Fibroblast of villous mesenchyme (primary cell): ENCODE results near the gene CCDC148. TPM values are rescaled to one million over a fixed set of nuclear protein-coding genes. Genes with fewer than 3 reads are reported as not detected.

ENCODE experiments used
- DNase-seq: peaks from one replicate; pipeline ENCODE4 v3.0.0-alpha.2; 2010; ENCODE audit warnings: low read depth
- H3K4me3 ChIP-seq: 2 replicates; pipeline ENCODE4 v1.5.1; 2011; ENCODE audit warnings: low read depth, mild to moderate bottlenecking, low read length
- CTCF ChIP-seq: IDR thresholded peaks from 2 replicates; pipeline ENCODE4 v1.5.1; 2012; ENCODE audit warnings: low read depth, mild to moderate bottlenecking, low read length; ENCODE audit not compliant: insufficient read depth
- total RNA-seq: library from RNA; depleted of rRNA; stranded (reverse); fragments of >200 nt; gene quantifications from 2 replicates; pipeline ENCODE4 v1.2.3, GENCODE V29; 2012

Gene CCDC148
- total RNA-seq, 1 donor, result 2.6 TPM

DNA sequence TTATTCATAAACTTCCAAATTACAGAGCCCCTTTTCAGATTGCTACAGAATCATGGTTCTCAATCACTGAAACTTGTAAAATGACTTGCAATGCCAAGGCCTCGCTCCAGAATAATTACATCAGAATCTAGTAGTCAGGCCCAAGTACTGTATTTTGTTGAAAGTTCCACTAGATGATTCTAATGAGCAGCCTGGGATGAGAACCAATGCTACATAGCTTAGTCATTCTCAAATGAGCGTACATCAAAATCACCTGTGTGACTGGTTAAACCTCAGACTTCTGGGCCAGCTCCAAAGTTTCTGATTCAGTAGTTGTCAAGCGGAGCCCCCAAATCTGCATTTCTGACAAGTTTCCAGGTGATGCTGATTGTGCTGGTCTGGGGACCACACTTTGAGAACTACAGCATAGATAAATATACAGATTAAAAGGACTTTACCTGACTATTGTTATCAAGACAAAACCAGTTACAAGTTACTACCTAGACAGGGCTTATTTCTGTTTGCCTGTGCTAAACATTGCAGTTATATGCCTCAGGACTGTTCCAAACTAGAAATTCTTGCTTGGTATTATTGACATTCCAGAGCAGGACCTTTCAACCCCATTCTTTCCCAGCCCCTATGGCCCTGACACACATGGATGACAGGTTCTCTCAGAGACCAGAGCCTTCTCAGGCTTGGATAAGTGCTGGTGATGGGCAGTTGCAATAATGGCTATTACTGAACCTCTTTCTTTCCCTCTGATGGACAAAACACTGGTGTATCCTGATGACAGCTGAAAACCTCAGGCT is 271.8 kb downstream of the CCDC148 start:
- H3K4me3 ChIP-seq, result no peak overlapping the region
- no peak for DNase-seq

GRCh38 chr2:158184001-158184400 is 272.6 kb downstream of the CCDC148 start:
- no peak for TF ChIP-seq CTCF
- no peak overlapping the region for H3K4me3 ChIP-seq
- no peak for DNase-seq

More for the DNA sequence above, 271.8 kb downstream of the CCDC148 start:
- TF ChIP-seq CTCF, result no peak

- no peak overlapping the region for H3K4me3 ChIP-seq
- TF ChIP-seq CTCF, result no peak
- DNase-seq, result no peak
Measured at GRCh38 chr2:158182676-158183295, 273.8 kb downstream of the CCDC148 start.

- no peak overlapping the region for H3K4me3 ChIP-seq
- no peak for TF ChIP-seq CTCF
- no peak for DNase-seq
Measured at GRCh38 chr2:158181171-158181570, 275.4 kb downstream of the CCDC148 start.

DNA sequence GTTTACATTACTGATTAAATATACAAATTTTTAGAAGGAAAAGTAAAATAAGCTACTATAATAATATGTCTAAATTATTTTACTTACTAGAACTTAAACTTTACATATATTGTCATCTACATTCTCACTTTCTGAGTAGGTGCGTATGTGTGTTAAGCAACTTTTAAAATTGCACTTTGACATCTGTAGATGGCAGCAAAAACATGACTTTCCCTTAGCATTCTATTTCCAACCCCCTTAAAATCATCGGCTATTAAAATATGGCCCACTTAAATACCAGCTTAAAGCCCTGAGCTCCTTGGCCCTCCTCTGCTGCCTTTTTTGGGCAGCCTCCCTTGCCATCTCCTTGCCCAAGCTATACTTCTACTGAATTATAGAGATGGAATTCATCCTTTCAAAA is 276.9 kb downstream of the CCDC148 start:
- no peak overlapping the region for H3K4me3 ChIP-seq
- peak; percentile 31 for TF ChIP-seq CTCF
- DNase-seq, result peak; percentile 13

DNA sequence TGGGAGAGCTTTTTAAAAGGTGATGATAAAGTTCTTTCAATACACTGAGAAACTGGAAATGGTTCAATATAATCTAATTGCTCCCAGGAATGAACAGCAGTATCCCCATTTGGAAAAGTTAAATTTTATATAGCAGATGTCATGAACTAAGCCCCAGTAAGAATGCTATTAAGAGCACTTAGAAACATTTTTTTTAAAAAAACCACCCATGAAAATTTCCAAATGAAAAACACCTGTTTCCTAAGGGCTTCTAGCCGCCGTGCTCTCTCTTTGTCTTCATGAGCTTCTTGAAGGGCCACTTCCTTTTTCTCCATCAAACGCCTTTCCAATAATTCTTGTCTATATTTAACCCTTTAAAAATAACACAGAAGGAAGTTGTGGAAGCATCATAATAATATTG is 277.9 kb downstream of the CCDC148 start:
- H3K4me3 ChIP-seq, result no peak overlapping the region
- DNase-seq, result no peak
- TF ChIP-seq CTCF, result no peak
